ENCODE results near the gene MCU. TPM values are rescaled to one million over a fixed set of nuclear protein-coding genes. Genes with fewer than 3 reads are reported as not detected.

The MCU gene
- total and polyA plus RNA-seq, 2 of the 4 experiments (the other 2 are of a cell fraction): 36.2 to 36.7 TPM

GRCh38 chr10:72887043-72887442 is 195.1 kb downstream of the MCU start:
- H2AK9ac ChIP-seq (replicated peaks; ENCODE audit: low read depth, low read length, poor library complexity): no peak overlapping the region
- no peak overlapping the region for H3K18ac ChIP-seq (ENCODE audit: low read depth, low read length)
- ATAC-seq (ENCODE audit: low read depth) (no peak), DNase-seq (peak; percentile 5)
- no peak overlapping the region for H4K5ac ChIP-seq (ENCODE audit: low read depth, low read length)
- no peak overlapping the region for H3K23ac ChIP-seq (ENCODE audit: low read depth, low read length)
- H3K9me3 ChIP-seq (ENCODE audit: control insufficient read depth, insufficient read depth, low read length): no peaks in the 10 kb centered on the region
- no peak overlapping the region for H2AK5ac ChIP-seq (ENCODE audit: low read depth, low read length)
- no peak overlapping the region for H4K91ac ChIP-seq (ENCODE audit: insufficient read depth, low read depth, low read length)
- no peak overlapping the region for H2BK120ac ChIP-seq (ENCODE audit: low read depth, low read length)
- H3K27ac ChIP-seq (ENCODE audit: insufficient read depth, low read length): no peak overlapping the region
- no peak overlapping the region for H3K14ac ChIP-seq (replicated peaks; ENCODE audit: low read depth, low read length)
- dilution Hi-C loops (cut with HindIII; ENCODE audit: low sequenced_read_pairs, unreplicated experiment) (no loop called here), intact Hi-C loops (cut with micrococcal nuclease) (no loop called here), in situ Hi-C loops (cut with MboI; ENCODE audit: low sequenced_read_pairs) (no loop called here)
- H2BK20ac ChIP-seq (ENCODE audit: low read depth, low read length): no peak overlapping the region
- H2BK15ac ChIP-seq (ENCODE audit: low read depth, low read length): no peak overlapping the region
- no peak overlapping the region for H3K9ac ChIP-seq (ENCODE audit: low read depth, low read length)
- H4K8ac ChIP-seq (ENCODE audit: low read depth in 2 of 2, low read length in 2 of 2): no peak overlapping the region
- no peaks in the 10 kb centered on the region for H4K20me1 ChIP-seq (ENCODE audit: insufficient read depth, low read length)
- 0 out of 2 replicates have a peak, but pooled peaks cover 5% of the 10 kb centered on the region for H3K9me1 ChIP-seq (ENCODE audit: insufficient read depth, low read length)
- H2AFZ ChIP-seq (replicated peaks; ENCODE audit: low read length, poor library complexity): no peak overlapping the region
- H3K56ac ChIP-seq (ENCODE audit: extremely low read depth, insufficient read depth, low read length): no peak overlapping the region
- no peak for TF ChIP-seq FOS (IDR thresholded peaks at IDR 0.05; ENCODE audit: low read depth, low read length)
- no peak for TF ChIP-seq CHD1 (IDR thresholded peaks at IDR 0.05; ENCODE audit: low read depth, low read length)
- no peak for TF ChIP-seq CEBPB (IDR thresholded peaks at IDR 0.05; ENCODE audit: low read depth, low read length)
- no peak for TF ChIP-seq SMC3 (IDR thresholded peaks at IDR 0.05; ENCODE audit: low read depth, low read length)
- no peak for TF ChIP-seq ELK1 (IDR thresholded peaks at IDR 0.05; ENCODE audit: borderline replicate concordance, low read depth, low read length)
- TF ChIP-seq RFX5 (IDR thresholded peaks at IDR 0.05; ENCODE audit: low read depth, low read length): no peak
- TF ChIP-seq USF2 (IDR thresholded peaks at IDR 0.05; ENCODE audit: low read depth, low read length): no peak
- no peak for TF ChIP-seq CTCF (conservative IDR thresholded peaks at IDR 0.05; ENCODE audit: low read depth, low read length)
- no peak for TF ChIP-seq BHLHE40 (IDR thresholded peaks at IDR 0.05; ENCODE audit: low read depth, low read length)
- no peak for TF ChIP-seq RCOR1 (IDR thresholded peaks at IDR 0.05; ENCODE audit: insufficient replicate concordance, low read length)
- no peak for TF ChIP-seq RAD21 (IDR thresholded peaks at IDR 0.05; ENCODE audit: low read length)
- no peak for TF ChIP-seq MAZ (IDR thresholded peaks at IDR 0.05; ENCODE audit: borderline replicate concordance, low read depth, low read length)
- no peak for TF ChIP-seq NFE2L2 (IDR thresholded peaks at IDR 0.05; ENCODE audit: low read depth, low read length)
- no peak for TF ChIP-seq MAFK (IDR thresholded peaks at IDR 0.05; ENCODE audit: low read depth, low read length)
- TF ChIP-seq POLR2A (IDR thresholded peaks at IDR 0.05; ENCODE audit: low read depth, low read length): no peak
- TF ChIP-seq MXI1 (IDR thresholded peaks at IDR 0.05; ENCODE audit: borderline replicate concordance, low read depth, low read length): no peak
- H2BK5ac ChIP-seq (ENCODE audit: low read depth, low read length, poor library complexity, severe bottlenecking): no peak overlapping the region
- CTCF ChIA-PET: interaction anchor here (0.6 kb wide), 1 partner anchor 272 kb away, joined by 3 read pairs; no protein-coding TSS in a partner anchor
- BruUV-seq (replicated peaks): TSS peak; percentile 79
- no peaks in the 10 kb centered on the region for H3K79me1 ChIP-seq (ENCODE audit: low read depth in 1 of 2, low read length in 2 of 2)
- H3K4ac ChIP-seq (ENCODE audit: low read depth, low read length): 0 out of 2 replicates have a peak overlapping the region, but pooled peaks have one; percentile 23
- H3K27me3 ChIP-seq (ENCODE audit: control insufficient read depth, insufficient read depth, low read length): no peaks in the 10 kb centered on the region
- POLR2A ChIA-PET (ENCODE audit: unreplicated experiment): no interaction called here
- H3K4me2 ChIP-seq (ENCODE audit: low read depth, low read length): no peak overlapping the region
- peaks cover 3% of the 10 kb centered on the region for H3K36me3 ChIP-seq (ENCODE audit: control insufficient read depth, insufficient read depth, low read length)
- WGBS, 2 experiments (ENCODE audit: extremely low coverage in 2 of 2, insufficient read length in 1 of 2): no CpG with 5 or more reads among the region's 5 CpGs
- no peak overlapping the region for H3K4me3 ChIP-seq (ENCODE audit: insufficient read depth, low read depth, low read length)
- H3K4me1 ChIP-seq (ENCODE audit: control insufficient read depth, insufficient read depth, low read length): no peaks in the 10 kb centered on the region; the same call in 1 of the 2 replicates

Data from IMR-90 (cell line).